Stomach smooth muscle (tissue), 2 donors: ENCODE data around the gene POLR2I.
"Not testable (repeated sequence)": the region's sequence is repeated elsewhere in the genome, so short reads cannot be mapped to it uniquely, and the experiment has no call there.

ENCODE experiments used
- H3K27ac ChIP-seq: one replicate; pipeline ENCODE4 v1.7.0; 2013; ENCODE audit warnings: mild to moderate bottlenecking, low read length, inconsistent platforms
- H3K27me3 ChIP-seq, 2 donors: one replicate each; pipeline ENCODE4 v1.7.0; 2013; ENCODE audit warnings: low read length in 2 of 2; ENCODE audit not compliant: insufficient read depth in 2 of 2, control insufficient read depth in 1 of 2
- H3K36me3 ChIP-seq, 2 donors: one replicate each; pipeline ENCODE4 v1.7.0; 2013; ENCODE audit warnings: low read length in 2 of 2; ENCODE audit not compliant: control insufficient read depth in 2 of 2, insufficient read depth in 2 of 2
- H3K4me1 ChIP-seq: one replicate; pipeline ENCODE4 v1.7.0; 2013; ENCODE audit warnings: low read length; ENCODE audit not compliant: control insufficient read depth, insufficient read depth
- H3K4me3 ChIP-seq, 2 donors: one replicate each; pipeline ENCODE4 v1.7.0; 2013; ENCODE audit warnings: low read length in 2 of 2
- H3K9ac ChIP-seq, 2 donors: one replicate each; pipeline ENCODE4 v1.7.0; 2013; ENCODE audit warnings: low read length in 2 of 2, mild to moderate bottlenecking in 1 of 2
- H3K9me3 ChIP-seq, 2 donors: one replicate each; pipeline ENCODE4 v1.7.0; 2013; ENCODE audit warnings: low read length in 2 of 2; ENCODE audit not compliant: control insufficient read depth in 2 of 2
- donor health status: healthy.
- donor health status: Pancreatic carcinoma.

The POLR2I gene

GRCh38 chr19:36079389-36079945 lies 35.2 kb downstream of the POLR2I start:
- H3K9me3 ChIP-seq, result no peaks in the 10 kb centered on the region
- H3K27ac ChIP-seq, result no peak overlapping the region
- no peak overlapping the region for H3K4me3 ChIP-seq
- H3K36me3 ChIP-seq, result no peaks in the 10 kb centered on the region
- no peak overlapping the region for H3K9ac ChIP-seq
- H3K27me3 ChIP-seq, result no peaks in the 10 kb centered on the region
- no peaks in the 10 kb centered on the region for H3K4me1 ChIP-seq

GRCh38 chr19:36073121-36073876 lies 41.4 kb downstream of the POLR2I start:
- H3K36me3 ChIP-seq, result no peaks in the 10 kb centered on the region
- no peaks in the 10 kb centered on the region for H3K27me3 ChIP-seq
- no peaks in the 10 kb centered on the region for H3K4me1 ChIP-seq
- H3K9ac ChIP-seq, result no peak overlapping the region
- no peaks in the 10 kb centered on the region for H3K9me3 ChIP-seq
- no peak overlapping the region for H3K4me3 ChIP-seq
- no peak overlapping the region for H3K27ac ChIP-seq

- Histone ChIP-seq H3K4me1 (no peaks in the 10 kb centered on the region), H3K9ac (no peak overlapping the region), H3K36me3 (no peaks in the 10 kb centered on the region), H3K27ac (no peak overlapping the region), H3K9me3 (no peaks in the 10 kb centered on the region), H3K27me3 (no peaks in the 10 kb centered on the region), H3K4me3 (no peak overlapping the region)
Measured at GRCh38 chr19:36072081-36072480, 42.6 kb downstream of the POLR2I start.

- not testable (repeated sequence) for H3K36me3 ChIP-seq, H3K4me1 ChIP-seq, H3K27ac ChIP-seq, H3K9ac ChIP-seq, H3K9me3 ChIP-seq, H3K4me3 ChIP-seq, H3K27me3 ChIP-seq
Measured at GRCh38 chr19:36068810-36069499, 45.7 kb downstream of the POLR2I start.

GRCh38 chr19:36067681-36068080 lies 47.0 kb downstream of the POLR2I start:
- Histone ChIP-seq H3K4me3 (no peak overlapping the region), H3K9ac (no peak overlapping the region), H3K9me3 (no peaks in the 10 kb centered on the region), H3K27ac (no peak overlapping the region), H3K36me3 (no peaks in the 10 kb centered on the region), H3K27me3 (no peaks in the 10 kb centered on the region), H3K4me1 (no peaks in the 10 kb centered on the region)

GRCh38 chr19:36064826-36065225 lies 49.8 kb downstream of the POLR2I start:
- no peak overlapping the region for H3K4me3 ChIP-seq
- no peak overlapping the region for H3K27ac ChIP-seq
- H3K27me3 ChIP-seq, result no peaks in the 10 kb centered on the region
- no peaks in the 10 kb centered on the region for H3K36me3 ChIP-seq
- no peaks in the 10 kb centered on the region for H3K9me3 ChIP-seq
- no peak overlapping the region for H3K9ac ChIP-seq
- H3K4me1 ChIP-seq, result no peaks in the 10 kb centered on the region
